Uterus (tissue), 4 donors: ENCODE measurements around the gene TNNI2. TPM values are rescaled to one million over a fixed set of nuclear protein-coding genes. Genes with fewer than 3 reads are reported as not detected.
A peak's percentile ranks its signal among the peaks of the same experiment; 100 is the strongest.

ENCODE experiments used
- DNase-seq, 2 donors: peaks; one replicate each; pipeline ENCODE4 v3.0.0-alpha.2; 2019 to 2020
- H3K27ac ChIP-seq, 2 donors: fragments of 200-600 bp; sonication (generic); 1 replicate in 1 of 2; 2 replicates in 1 of 2; pipeline ENCODE4 v1.5.1; 2016 to 2018
- H3K27me3 ChIP-seq, 2 donors: fragments of 200-600 bp; sonication (generic); one replicate each; pipeline ENCODE4 v1.5.1; 2018 to 2019; ENCODE audit warnings: control low read depth in 1 of 2
- H3K36me3 ChIP-seq, 2 donors: fragments of 200-600 bp; sonication (generic); one replicate each; pipeline ENCODE4 v1.5.1; 2019; ENCODE audit warnings: control low read depth in 1 of 2
- H3K4me1 ChIP-seq, 2 donors: fragments of 200-600 bp; sonication (generic); one replicate each; pipeline ENCODE4 v1.5.1; 2018 to 2019; ENCODE audit warnings: control low read depth in 1 of 2
- H3K4me3 ChIP-seq, 2 donors: fragments of 200-600 bp; sonication (generic); 1 replicate in 1 of 2; 2 replicates in 1 of 2; pipeline ENCODE4 v1.5.1; 2018 to 2019; ENCODE audit warnings: mild to moderate bottlenecking in 1 of 2
- H3K9me3 ChIP-seq, 2 donors: fragments of 200-600 bp; sonication (generic); one replicate each; pipeline ENCODE4 v1.5.1; 2019; ENCODE audit warnings: control low read depth in 1 of 2
- POLR2A ChIP-seq, 2 donors: fragments of 450-650 bp; IDR thresholded peaks; one replicate each; pipeline ENCODE4 v1.6.1; 2016; ENCODE audit warnings: antibody characterized with exemption in 2 of 2, mild to moderate bottlenecking in 1 of 2, moderate library complexity in 1 of 2
- intact Hi-C: fragments of 100-400 bp; cut with DNase I; formaldehyde crosslinking; loops from one replicate; pipeline ENCODE4 v1.15.1; 2023; ENCODE audit warnings: low total_unique reads
- total RNA-seq, 4 donors: library from RNA; depleted of rRNA in 3 of 4; stranded (reverse); fragments of >200 nt in 3 of 4; gene quantifications; one replicate each; pipeline versions ENCODE4 v1.1.0 to v1.2.4, GENCODE V29; 2014 to 2023
- TF ChIP-seq, protein P1 (sequence below), 4 experiments: fragments of 200-600 bp in 2 of 4; fragments of 450-650 bp in 2 of 4; sonication (generic) in 2 of 4; IDR thresholded peaks; one replicate each; pipeline ENCODE4 v1.5.1; 2016 to 2019; ENCODE audit warnings: antibody characterized with exemption in 4 of 4, mild to moderate bottlenecking in 2 of 4, moderate library complexity in 1 of 4
- donor health status: DM: yes; HTN: yes; CAD: no.

The TNNI2 gene
- total RNA-seq, 4 donors from 2014 or later = 0.95 to 1.5 TPM; not detected in 2

DNA sequence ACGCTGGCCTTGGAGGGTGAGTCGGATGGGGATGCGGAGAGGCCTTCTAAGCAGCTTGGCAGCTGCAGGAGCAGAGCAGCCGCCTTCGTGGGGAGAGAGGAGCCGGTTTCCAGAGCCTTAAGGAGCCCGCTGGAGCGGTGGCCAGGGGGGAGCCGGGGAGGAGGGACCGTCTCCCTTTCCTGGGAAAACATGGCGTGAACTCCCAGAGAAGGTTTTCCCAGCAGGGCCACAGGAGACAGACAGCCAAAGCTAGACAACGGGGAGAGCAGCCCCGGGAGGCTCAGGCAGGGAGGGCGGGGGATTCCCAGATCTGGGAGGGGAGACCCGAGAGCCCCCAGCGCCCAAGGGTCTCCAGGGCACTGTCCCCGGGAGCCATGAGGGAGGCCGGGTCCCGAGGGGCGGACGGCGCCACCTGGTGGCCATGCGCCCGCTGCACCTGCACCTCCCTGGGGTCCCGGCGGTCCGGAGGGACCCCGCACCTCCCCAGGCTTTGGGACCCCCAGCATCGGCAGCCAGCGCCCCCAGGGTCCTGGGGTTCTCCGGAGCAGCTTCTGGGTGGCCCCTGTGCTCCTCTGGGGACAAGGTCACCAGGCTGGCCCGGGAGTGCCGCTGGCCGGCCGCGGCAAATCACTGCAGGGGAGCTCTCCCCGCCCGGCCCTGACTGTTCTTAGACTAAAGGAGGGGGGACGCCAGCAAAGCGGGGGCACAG, 6.4 kb upstream of the TNNI2 start:
- Histone ChIP-seq H3K36me3 (no peaks in the 10 kb centered on the region), H3K27me3 (no peaks in the 10 kb centered on the region), H3K4me1 (no peaks in the 10 kb centered on the region), H3K4me3 (no peak overlapping the region), H3K27ac (no peak overlapping the region), H3K9me3 (no peaks in the 10 kb centered on the region)
- intact Hi-C loops = loop anchor here (1.0 kb wide), 1 partner anchor 138 kb away; no protein-coding TSS in a partner anchor
- DNase-seq = peak in 1 of 2 donors; percentile 55
- TF ChIP-seq POLR2A (IDR thresholded peaks at IDR 0.05) = peak in 1 of 2 donors; percentile 9
- TF ChIP-seq, protein P1, sequence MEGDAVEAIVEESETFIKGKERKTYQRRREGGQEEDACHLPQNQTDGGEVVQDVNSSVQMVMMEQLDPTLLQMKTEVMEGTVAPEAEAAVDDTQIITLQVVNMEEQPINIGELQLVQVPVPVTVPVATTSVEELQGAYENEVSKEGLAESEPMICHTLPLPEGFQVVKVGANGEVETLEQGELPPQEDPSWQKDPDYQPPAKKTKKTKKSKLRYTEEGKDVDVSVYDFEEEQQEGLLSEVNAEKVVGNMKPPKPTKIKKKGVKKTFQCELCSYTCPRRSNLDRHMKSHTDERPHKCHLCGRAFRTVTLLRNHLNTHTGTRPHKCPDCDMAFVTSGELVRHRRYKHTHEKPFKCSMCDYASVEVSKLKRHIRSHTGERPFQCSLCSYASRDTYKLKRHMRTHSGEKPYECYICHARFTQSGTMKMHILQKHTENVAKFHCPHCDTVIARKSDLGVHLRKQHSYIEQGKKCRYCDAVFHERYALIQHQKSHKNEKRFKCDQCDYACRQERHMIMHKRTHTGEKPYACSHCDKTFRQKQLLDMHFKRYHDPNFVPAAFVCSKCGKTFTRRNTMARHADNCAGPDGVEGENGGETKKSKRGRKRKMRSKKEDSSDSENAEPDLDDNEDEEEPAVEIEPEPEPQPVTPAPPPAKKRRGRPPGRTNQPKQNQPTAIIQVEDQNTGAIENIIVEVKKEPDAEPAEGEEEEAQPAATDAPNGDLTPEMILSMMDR (IDR thresholded peaks at IDR 0.05) = peak; percentile 90 to 99 (median 96)

DNA sequence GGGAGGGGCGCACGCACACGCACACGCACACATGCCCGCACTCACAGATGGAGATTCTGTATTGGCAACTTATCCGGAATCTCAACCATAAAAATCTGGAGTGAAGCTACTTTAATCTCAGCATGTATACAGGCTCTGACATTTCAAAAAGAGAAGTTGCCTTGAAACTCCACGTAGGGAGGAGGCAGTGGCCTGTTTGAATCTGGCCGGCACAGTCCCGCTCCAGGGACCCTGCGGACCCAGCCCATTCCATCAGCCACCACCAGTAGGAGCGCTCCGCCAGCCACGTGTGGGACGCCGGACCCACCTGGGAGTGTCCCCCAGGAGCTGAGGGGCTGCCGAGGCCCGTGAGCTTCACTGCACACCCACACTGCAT, 5.9 kb upstream of the TNNI2 start:
- no peaks in the 10 kb centered on the region for H3K4me1 ChIP-seq
- TF ChIP-seq POLR2A (IDR thresholded peaks at IDR 0.05) = no peak
- TF ChIP-seq, protein P1 (IDR thresholded peaks at IDR 0.05) = no peak
- no peak overlapping the region for H3K4me3 ChIP-seq
- no peak for DNase-seq
- H3K27me3 ChIP-seq = no peaks in the 10 kb centered on the region
- no peaks in the 10 kb centered on the region for H3K36me3 ChIP-seq
- H3K9me3 ChIP-seq = no peaks in the 10 kb centered on the region
- no peak overlapping the region for H3K27ac ChIP-seq
- intact Hi-C loops = loop anchor here (1.0 kb wide), 1 partner anchor 139 kb away; no protein-coding TSS in a partner anchor

DNA sequence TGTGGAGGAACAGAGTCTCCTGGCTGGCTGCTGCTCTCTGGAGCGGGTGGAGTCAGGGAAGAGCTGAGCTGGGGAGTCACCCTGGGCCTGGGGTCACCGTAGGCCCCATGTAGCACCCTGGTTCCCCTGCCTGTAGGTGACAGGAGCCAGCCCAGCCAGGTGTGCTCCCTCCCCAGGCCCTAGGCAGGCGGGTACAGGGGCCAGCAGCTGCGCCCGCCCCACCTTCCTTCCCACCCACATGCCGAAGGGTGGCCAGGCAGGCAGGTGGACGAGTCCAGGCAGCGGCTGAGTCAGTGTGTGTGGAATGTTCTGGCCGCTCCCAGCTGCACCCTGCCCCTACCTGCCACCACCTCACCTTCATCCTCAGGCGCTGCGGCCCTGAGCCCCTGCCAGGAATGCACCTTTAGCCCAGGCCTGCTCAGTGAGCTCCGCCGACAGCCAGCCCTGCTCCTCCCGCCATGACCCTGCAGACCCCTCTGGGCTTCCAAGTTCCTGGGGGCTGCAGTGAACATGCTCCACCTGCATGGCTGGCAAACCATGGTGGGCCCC, 4.6 kb upstream of the TNNI2 start:
- Histone ChIP-seq H3K27me3 (no peaks in the 10 kb centered on the region), H3K36me3 (no peaks in the 10 kb centered on the region), H3K9me3 (no peaks in the 10 kb centered on the region), H3K4me1 (no peaks in the 10 kb centered on the region), H3K4me3 (no peak overlapping the region), H3K27ac (no peak overlapping the region)
- no peak for DNase-seq
- TF ChIP-seq, protein P1 (IDR thresholded peaks at IDR 0.05) = no peak
- TF ChIP-seq POLR2A (IDR thresholded peaks at IDR 0.05) = no peak
- intact Hi-C loops = no loop called here

DNA sequence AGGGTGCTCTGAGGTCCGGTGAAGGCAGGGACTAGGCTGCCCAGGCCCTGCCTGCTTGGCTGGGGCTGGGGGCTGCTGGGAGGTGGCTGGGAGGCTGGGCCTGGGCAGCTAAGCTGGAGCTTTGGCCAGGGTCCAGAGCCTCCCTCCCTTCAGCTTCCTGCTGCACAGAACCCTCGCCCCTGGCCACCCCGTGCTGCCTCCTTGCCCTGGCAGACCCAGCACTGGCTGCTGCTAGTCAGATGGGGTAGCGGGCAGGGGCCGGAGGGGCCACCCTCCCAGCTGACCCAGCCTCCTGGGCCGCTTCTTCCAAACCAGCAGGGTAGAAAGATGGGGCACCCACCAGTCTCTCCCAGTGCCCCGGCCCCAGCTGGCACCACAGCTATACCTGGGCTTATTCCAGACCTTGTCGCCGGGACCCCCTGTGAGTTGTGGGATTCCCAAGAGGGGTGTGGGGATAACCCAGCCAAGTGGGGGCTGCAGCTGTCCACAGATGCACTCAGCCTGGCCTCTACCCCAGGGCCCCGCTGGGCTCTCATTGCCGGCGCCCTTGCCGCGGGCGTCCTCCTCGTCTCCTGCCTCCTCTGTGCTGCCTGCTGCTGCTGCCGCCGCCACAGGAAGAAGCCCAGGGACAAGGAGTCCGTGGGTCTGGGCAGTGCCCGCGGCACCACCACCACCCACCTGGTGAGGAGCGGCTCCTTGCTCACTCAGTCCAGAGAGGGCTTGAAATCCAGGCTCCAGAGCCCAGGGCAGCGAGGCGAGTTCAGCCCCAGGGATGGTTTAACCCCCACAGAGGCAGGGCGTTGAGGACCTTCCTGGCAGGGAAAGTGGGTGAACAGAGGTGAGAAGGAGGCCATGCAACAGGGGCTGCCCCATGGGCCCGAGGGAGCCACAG, 3.8 kb upstream of the TNNI2 start, which contains the start of gene SYT8:
SYT8 (plus strand) TSS at position 212 of the 892 bp plus-strand sequence; CDS start at position 328, 116 bp downstream.
- no peaks in the 10 kb centered on the region for H3K36me3 ChIP-seq
- H3K27ac ChIP-seq = no peak within 1 kb of the TSS
- TF ChIP-seq POLR2A (IDR thresholded peaks at IDR 0.05) = no peak
- TF ChIP-seq, protein P1 (IDR thresholded peaks at IDR 0.05) = no peak
- no peaks in the 10 kb centered on the region for H3K9me3 ChIP-seq
- H3K4me1 ChIP-seq = no peaks in the 10 kb centered on the region
- no peak for DNase-seq
- H3K4me3 ChIP-seq = no peak within 1 kb of the TSS
- intact Hi-C loops = loop anchor here (5.0 kb wide), 1 partner anchor 317 kb away; no protein-coding TSS in a partner anchor
- no peaks in the 10 kb centered on the region for H3K27me3 ChIP-seq
